Lower lobe of right lung (tissue), 2 donors: ENCODE data around the gene SLC39A8. TPM values are rescaled to one million over a fixed set of nuclear protein-coding genes. Genes with fewer than 3 reads are reported as not detected.
"Not testable (repeated sequence)": the region's sequence is repeated elsewhere in the genome, so short reads cannot be mapped to it uniquely, and the experiment has no call there.

Experiments
- ATAC-seq, 2 donors: fragments of 200-7000 bp; cut with Tn5 transposase; one replicate each; pipeline ENCODE4 v1.9.1; 2020 to 2022; ENCODE audit warnings: mild to moderate bottlenecking in 2 of 2, moderate library complexity in 2 of 2
- DNase-seq: peaks from one replicate; pipeline ENCODE4 v3.0.0-alpha.2; 2020
- H3K27ac ChIP-seq: fragments of 200-600 bp; one replicate; pipeline ENCODE4 v1.8.0; 2022
- H3K27me3 ChIP-seq: fragments of 200-600 bp; one replicate; pipeline ENCODE4 v1.8.0; 2022; ENCODE audit warnings: low read depth
- H3K36me3 ChIP-seq: fragments of 200-600 bp; one replicate; pipeline ENCODE4 v1.8.0; 2022; ENCODE audit warnings: mild to moderate bottlenecking
- H3K4me1 ChIP-seq: fragments of 200-600 bp; one replicate; pipeline ENCODE4 v1.8.0; 2022
- H3K4me3 ChIP-seq: fragments of 200-600 bp; one replicate; pipeline ENCODE4 v1.8.0; 2022; ENCODE audit warnings: mild to moderate bottlenecking
- H3K9me3 ChIP-seq: fragments of 200-600 bp; one replicate; pipeline ENCODE4 v1.8.0; 2022
- CTCF ChIP-seq: fragments of 200-600 bp; IDR thresholded peaks from one replicate; pipeline ENCODE4 v1.8.0; 2022; ENCODE audit warnings: antibody characterized with exemption, mild to moderate bottlenecking
- intact Hi-C: fragments of 100-400 bp; cut with DNase I; formaldehyde crosslinking; loops from one replicate; pipeline ENCODE4 v1.11.0; 2022
- total RNA-seq: library from RNA; stranded (reverse); fragmentation: NEBNext Ultra II Directional; extraction: Animal tissue kit (Norgen Biotek cat#: 25700); gene quantifications from one replicate; pipeline ENCODE4 v1.2.1, GENCODE V29; 2021
- donor health status: DM: no; HTN: yes; CAD: no; lungs with severe emphysema.

SLC39A8 gene
- total RNA-seq, 1 donor from 2014 or later = 370 TPM

DNA sequence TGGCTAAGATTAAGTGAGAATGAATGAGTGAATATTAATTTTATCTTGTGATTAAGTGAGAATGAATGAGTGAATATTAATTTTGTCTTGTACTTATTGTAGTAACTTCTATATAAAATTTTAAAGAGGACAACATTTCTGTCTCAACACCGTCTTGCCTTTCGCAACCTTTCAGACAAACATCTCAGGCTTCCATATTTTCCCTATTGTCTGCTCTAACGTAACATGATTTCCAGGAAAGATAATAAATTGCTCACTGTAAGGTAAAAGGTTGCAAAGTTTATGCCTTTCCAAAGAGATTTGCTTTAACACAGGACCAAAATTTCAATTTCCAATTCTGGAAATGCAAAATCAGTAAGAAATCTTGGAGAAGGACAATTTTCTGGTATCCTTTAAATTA lies 41.7 kb upstream of the SLC39A8 start:
- no peak for DNase-seq
- no peak for TF ChIP-seq CTCF
- ATAC-seq = no peak
- Histone ChIP-seq H3K4me1 (no peaks in the 10 kb centered on the region), H3K27ac (no peak overlapping the region), H3K4me3 (no peak overlapping the region), H3K9me3 (no peaks in the 10 kb centered on the region), H3K36me3 (no peaks in the 10 kb centered on the region), H3K27me3 (no peaks in the 10 kb centered on the region)
- intact Hi-C loops = no loop called here

DNA sequence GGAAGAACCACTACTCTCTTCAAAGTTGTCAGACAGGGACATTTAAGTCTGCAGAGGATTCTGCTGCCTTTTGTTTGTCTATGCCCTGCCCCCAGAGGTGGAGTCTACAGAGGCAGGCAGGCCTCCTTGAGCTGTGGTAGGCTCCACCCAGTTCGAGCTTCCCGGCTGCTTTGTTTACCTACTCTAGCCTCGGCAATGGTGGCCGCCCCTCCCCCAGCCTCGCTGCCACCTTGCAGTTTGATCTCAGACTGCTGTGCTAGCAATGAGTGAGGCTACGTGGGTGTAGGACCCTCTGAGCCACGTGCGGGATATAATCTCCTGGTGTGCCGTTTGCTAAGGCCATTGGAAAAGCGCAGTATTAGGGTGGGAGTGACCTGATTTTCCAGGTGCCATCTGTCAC lies 35.0 kb upstream of the SLC39A8 start:
- DNase-seq, H3K27me3 ChIP-seq, H3K9me3 ChIP-seq, H3K36me3 ChIP-seq, intact Hi-C loops, ATAC-seq, H3K27ac ChIP-seq, H3K4me1 ChIP-seq, H3K4me3 ChIP-seq: not testable (repeated sequence)

DNA sequence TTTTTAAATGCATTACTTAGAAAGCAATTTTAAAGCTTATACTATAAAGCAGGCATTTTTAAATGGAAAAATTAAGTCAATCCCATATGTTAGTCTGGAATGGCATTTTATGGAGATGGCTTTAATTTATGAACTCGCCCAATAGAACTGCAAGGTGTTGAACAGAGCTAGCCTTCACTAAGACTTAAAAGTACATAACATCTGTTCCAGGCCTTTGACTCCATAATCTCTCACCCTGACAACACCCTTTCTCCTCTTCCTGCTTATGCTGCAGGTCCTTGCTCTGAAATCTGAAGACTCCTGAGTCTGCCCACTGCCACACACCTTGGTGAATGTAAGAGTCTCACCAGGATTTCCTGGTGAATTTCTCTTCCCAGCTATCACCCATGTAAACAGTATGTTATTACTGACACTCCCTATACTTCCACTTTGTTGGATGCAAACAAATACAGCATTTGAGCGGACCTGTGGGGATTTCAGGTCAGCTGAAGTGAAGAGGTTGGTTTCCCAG lies 17.7 kb upstream of the SLC39A8 start:
- DNase-seq (no peak), ATAC-seq (no peak)
- TF ChIP-seq CTCF = no peak
- Histone ChIP-seq H3K4me3 (no peak overlapping the region), H3K27me3 (no peaks in the 10 kb centered on the region), H3K9me3 (peaks cover 7% of the 10 kb centered on the region), H3K36me3 (no peaks in the 10 kb centered on the region), H3K4me1 (no peaks in the 10 kb centered on the region), H3K27ac (no peak overlapping the region)
- intact Hi-C loops = no loop called here

- Histone ChIP-seq H3K36me3 (no peaks in the 10 kb centered on the region), H3K27ac (no peak overlapping the region), H3K27me3 (no peaks in the 10 kb centered on the region), H3K4me1 (no peaks in the 10 kb centered on the region), H3K4me3 (no peak overlapping the region), H3K9me3 (no peaks in the 10 kb centered on the region)
- intact Hi-C loops = no loop called here
- TF ChIP-seq CTCF = no peak
- DNase-seq = no peak
- no peak for ATAC-seq
Observed at GRCh38 chr4:102358128-102358527, 12.8 kb upstream of the SLC39A8 start.

GRCh38 chr4:102357637-102358036 lies 12.4 kb upstream of the SLC39A8 start:
- H3K9me3 ChIP-seq, ATAC-seq, DNase-seq, H3K4me1 ChIP-seq, intact Hi-C loops, H3K4me3 ChIP-seq, H3K27me3 ChIP-seq, H3K27ac ChIP-seq, H3K36me3 ChIP-seq: not testable (repeated sequence)

- no peak overlapping the region for H3K4me3 ChIP-seq
- H3K27ac ChIP-seq = no peak overlapping the region
- no peaks in the 10 kb centered on the region for H3K9me3 ChIP-seq
- H3K36me3 ChIP-seq = no peaks in the 10 kb centered on the region
- no peaks in the 10 kb centered on the region for H3K4me1 ChIP-seq
- no peak for ATAC-seq
- TF ChIP-seq CTCF = no peak
- no peaks in the 10 kb centered on the region for H3K27me3 ChIP-seq
- intact Hi-C loops = no loop called here
- DNase-seq = no peak
Observed at GRCh38 chr4:102356562-102357202, 11.4 kb upstream of the SLC39A8 start.
